PC-9 (cell line): ENCODE results near the gene CLIC1. TPM values are rescaled to one million over a fixed set of nuclear protein-coding genes. Genes with fewer than 3 reads are reported as not detected.

ENCODE experiments used
- BruUV-seq: library from RNA; stranded (reverse); fragments of 400-500 nt; replicated peaks from 2 replicates; lab custom pipeline; 2021; lab: Mats Ljungman, UMichigan
- CTCF ChIA-PET: fragments of 300-600 bp; sonication (Branson Sonifier 250); formaldehyde crosslinking; loops from one replicate; lab custom pipeline; 2022; ENCODE audit warnings: antibody characterized with exemption; lab: Charles Lee
- POLR2A ChIA-PET: fragments of 300-600 bp; sonication (Branson Sonifier 250); formaldehyde crosslinking; loops from one replicate; lab custom pipeline; 2022; ENCODE audit warnings: antibody characterized with exemption; ENCODE audit not compliant: unreplicated experiment; lab: Charles Lee
- DNase-seq, 2 experiments: peaks; one replicate each; pipeline versions ENCODE4 v3.0.0 to v3.0.0-alpha.2; 2015 to 2022; ENCODE audit warnings: mixed read lengths in 1 of 2
- H2AFZ ChIP-seq: fragments of 200-600 bp; sonication (generic); 2 replicates; pipeline ENCODE4 v1.8.1; 2017; ENCODE audit warnings: antibody characterized with exemption
- H3F3A ChIP-seq: fragments of 200-600 bp; sonication (generic); 2 replicates; pipeline ENCODE4 v1.8.1; 2017; ENCODE audit warnings: antibody characterized with exemption, mild to moderate bottlenecking, low read depth; ENCODE audit not compliant: insufficient read depth
- H3K27ac ChIP-seq: fragments of 200-600 bp; sonication (generic); 2 replicates; pipeline ENCODE4 v1.6.1; 2016; ENCODE audit warnings: mixed run types
- H3K27me3 ChIP-seq: fragments of 200-600 bp; sonication (generic); 2 replicates; pipeline ENCODE4 v1.6.1; 2016; ENCODE audit warnings: low read depth, mixed run types; ENCODE audit not compliant: insufficient read depth
- H3K36me3 ChIP-seq: fragments of 200-600 bp; sonication (generic); 2 replicates; pipeline ENCODE4 v1.6.1; 2016; ENCODE audit warnings: low read depth, mixed run types
- H3K4me1 ChIP-seq: fragments of 200-600 bp; sonication (generic); replicated peaks from 2 replicates; pipeline ENCODE4 v1.6.1; 2016; ENCODE audit warnings: mixed run types; ENCODE audit not compliant: insufficient read depth
- H3K4me2 ChIP-seq: fragments of 200-600 bp; sonication (generic); 2 replicates; pipeline ENCODE4 v1.6.1; 2017; ENCODE audit warnings: mixed run types
- H3K4me3 ChIP-seq: fragments of 200-600 bp; sonication (generic); 2 replicates; pipeline ENCODE4 v1.6.1; 2016; ENCODE audit warnings: mixed run types
- H3K79me2 ChIP-seq: fragments of 200-600 bp; sonication (generic); 2 replicates; pipeline ENCODE4 v1.6.1; 2017; ENCODE audit warnings: low read depth, mixed run types
- H3K9me2 ChIP-seq: fragments of 200-600 bp; sonication (generic); 2 replicates; pipeline ENCODE4 v1.8.1; 2017; ENCODE audit warnings: mild to moderate bottlenecking; ENCODE audit not compliant: insufficient read depth
- H3K9me3 ChIP-seq: fragments of 200-600 bp; sonication (generic); 2 replicates; pipeline ENCODE4 v1.8.1; 2016; ENCODE audit warnings: low read depth; ENCODE audit not compliant: insufficient read depth
- H4K20me1 ChIP-seq: fragments of 200-600 bp; sonication (generic); 2 replicates; pipeline ENCODE4 v1.8.1; 2017; ENCODE audit not compliant: insufficient read depth
- CTCF ChIP-seq: fragments of 200-600 bp; sonication (generic); conservative IDR thresholded peaks from 2 replicates; pipeline ENCODE4 v1.6.1; 2017; ENCODE audit warnings: mixed run types, antibody characterized with exemption, mild to moderate bottlenecking, moderate library complexity
- EZH2 ChIP-seq: fragments of 200-600 bp; sonication (generic); IDR thresholded peaks from 2 replicates; pipeline ENCODE4 v1.8.0; 2017; ENCODE audit warnings: antibody characterized with exemption, low read depth
- intact Hi-C: fragments of 100-400 bp; cut with micrococcal nuclease; formaldehyde crosslinking; loops from one replicate; pipeline ENCODE4 v1.10.0; 2022; ENCODE audit not compliant: unreplicated experiment
- total RNA-seq: library from RNA; stranded (reverse); gene quantifications from 2 replicates; pipeline ENCODE4 v1.2.3, GENCODE V29; 2021

Gene CLIC1
- total RNA-seq, 1 experiment from 2014 or later, result 599 TPM

DNA sequence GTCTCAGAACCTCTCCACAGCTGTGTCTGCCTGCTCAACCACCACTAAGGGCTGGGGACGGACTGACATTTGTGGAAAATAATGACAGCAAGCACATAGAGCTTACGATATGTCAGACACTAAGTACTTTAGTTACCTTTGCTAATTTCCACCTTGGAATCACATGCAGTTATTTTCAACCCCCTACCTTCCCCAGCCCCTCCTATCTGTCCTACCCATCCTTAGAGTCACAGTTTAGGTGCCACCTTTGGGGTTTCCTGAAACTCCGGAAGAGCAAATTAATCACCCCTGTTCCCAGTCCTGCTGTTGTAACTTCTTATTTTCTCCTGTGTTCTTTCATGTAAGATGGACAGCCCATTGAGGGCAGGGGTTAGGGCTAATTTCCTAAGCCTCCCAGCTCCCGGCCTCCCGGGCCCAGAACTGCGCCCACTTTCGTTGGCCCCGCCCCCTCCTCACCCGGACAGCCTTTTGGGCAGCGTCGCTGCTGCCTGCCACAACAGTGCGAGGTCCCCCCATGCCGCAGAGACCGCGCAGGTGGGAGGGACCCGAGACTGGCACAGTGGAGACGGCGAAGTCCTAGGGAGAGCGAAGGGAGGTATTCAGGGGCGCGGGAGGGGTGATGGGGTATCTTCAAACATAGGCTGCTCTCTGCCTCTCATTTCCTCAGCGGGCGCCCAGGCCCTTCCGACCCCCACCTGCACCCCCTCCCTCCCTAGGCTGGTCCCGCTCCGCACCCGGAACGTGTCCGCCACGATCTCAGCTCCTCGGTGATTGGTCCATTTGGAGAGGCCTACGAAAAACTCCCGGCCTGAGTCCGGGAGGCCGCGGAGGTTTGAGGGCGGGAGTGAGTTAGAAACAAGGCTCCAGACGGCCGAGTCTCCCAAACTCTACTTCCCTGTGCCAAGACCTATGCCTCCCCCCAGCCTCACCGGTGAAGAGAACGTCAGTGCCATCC, 8.3 kb downstream of the CLIC1 start:
- H3K4me3 ChIP-seq, result no peak overlapping the region
- no peaks in the 10 kb centered on the region for H3K27me3 ChIP-seq
- H3K36me3 ChIP-seq, result peaks cover 24% of the 10 kb centered on the region
- CTCF ChIA-PET, result interaction anchor here (0.7 kb wide), 1 partner anchor 10 kb away, joined by 12 read pairs; no protein-coding TSS in a partner anchor
- H3K4me1 ChIP-seq, result peaks cover 4% of the 10 kb centered on the region
- DNase-seq, result no peak
- no peak overlapping the region for H2AFZ ChIP-seq
- H3K4me2 ChIP-seq, result no peak overlapping the region
- no peaks in the 10 kb centered on the region for H3K9me3 ChIP-seq
- intact Hi-C loops, result no loop called here
- no peak for TF ChIP-seq EZH2
- no peak for TF ChIP-seq CTCF
- peaks cover 48% of the 10 kb centered on the region for H3F3A ChIP-seq
- no TSS peak for BruUV-seq
- H3K79me2 ChIP-seq, result peaks cover 10% of the 10 kb centered on the region
- peaks cover 16% of the 10 kb centered on the region for H4K20me1 ChIP-seq
- H3K9me2 ChIP-seq, result no peaks in the 10 kb centered on the region
- H3K27ac ChIP-seq, result no peak overlapping the region
- POLR2A ChIA-PET, result interaction anchor here (0.5 to 0.6 kb wide), 2 partner anchors 43 to 170 kb away, joined by 3 to 4 read pairs; no protein-coding TSS in a partner anchor

DNA sequence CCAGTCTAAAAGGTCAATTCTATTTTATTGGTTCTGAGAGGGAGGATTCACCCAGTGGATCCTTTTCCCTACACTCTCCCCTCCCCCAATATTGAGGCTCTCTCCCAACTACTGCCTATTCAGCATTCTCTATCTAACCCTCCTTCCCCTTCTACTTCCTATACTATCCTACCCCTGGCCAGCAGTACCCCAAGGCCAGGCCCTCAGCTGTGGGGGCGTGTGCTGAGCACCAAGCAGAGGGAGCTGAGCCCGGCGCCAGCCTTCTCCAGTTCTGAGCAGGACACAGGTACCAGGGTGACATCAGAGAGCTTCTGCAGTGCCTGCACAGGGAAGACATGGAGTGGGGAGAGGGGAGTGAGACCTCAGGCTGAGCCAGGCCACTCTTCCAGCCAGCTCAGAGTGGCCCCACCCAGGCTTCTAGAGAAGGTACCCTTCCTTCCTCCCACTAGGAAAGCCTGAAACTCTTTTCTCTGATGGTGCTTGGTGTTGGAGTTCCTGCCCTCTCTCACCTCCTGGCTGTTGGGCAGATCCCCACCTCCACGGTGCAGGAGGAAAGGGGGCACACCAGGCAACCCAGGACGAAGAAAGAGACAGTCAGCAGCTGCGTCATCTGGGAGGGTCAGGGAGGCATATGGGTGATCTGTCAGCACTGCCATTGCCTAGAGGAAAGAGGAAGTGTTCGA, 9.2 kb downstream of the CLIC1 start:
- Histone ChIP-seq H3K9me2 (no peaks in the 10 kb centered on the region), H3K36me3 (peaks cover 16% of the 10 kb centered on the region), H3K27ac (no peak overlapping the region), H3K4me2 (no peak overlapping the region), H2AFZ (no peak overlapping the region), H3K27me3 (no peaks in the 10 kb centered on the region), H3K9me3 (no peaks in the 10 kb centered on the region), H4K20me1 (peaks cover 8% of the 10 kb centered on the region), H3K4me1 (peaks cover 4% of the 10 kb centered on the region), H3K79me2 (peaks cover 4% of the 10 kb centered on the region; the same call in 1 of the 2 replicates), H3F3A (peaks cover 40% of the 10 kb centered on the region), H3K4me3 (no peak overlapping the region)
- intact Hi-C loops, result no loop called here
- ChIA-PET CTCF (no interaction called here), POLR2A (interaction anchor here (0.6 kb wide), 1 partner anchor 44 kb away, joined by 4 read pairs; no protein-coding TSS in a partner anchor)
- DNase-seq, result no peak
- no peak for TF ChIP-seq EZH2
- no peak for TF ChIP-seq CTCF
- no TSS peak for BruUV-seq

GRCh38 chr6:31725502-31726350, 10.6 kb downstream of the CLIC1 start:
- ChIA-PET CTCF (no interaction called here), POLR2A (interaction anchor here (0.6 to 1.1 kb wide), 2 partner anchors 10 to 18 kb away, joined by 3 to 6 read pairs; partner anchors contain the start of gene CLIC1)
- no peak overlapping the region for H2AFZ ChIP-seq
- intact Hi-C loops, result no loop called here
- no peaks in the 10 kb centered on the region for H3K9me2 ChIP-seq
- H3K36me3 ChIP-seq, result 0 out of 2 replicates have a peak, but pooled peaks cover 4% of the 10 kb centered on the region
- BruUV-seq, result no TSS peak
- H3K27me3 ChIP-seq, result no peaks in the 10 kb centered on the region
- TF ChIP-seq EZH2, result no peak
- TF ChIP-seq CTCF, result no peak
- no peak overlapping the region for H3K27ac ChIP-seq
- H3K9me3 ChIP-seq, result no peaks in the 10 kb centered on the region
- no peaks in the 10 kb centered on the region for H3K79me2 ChIP-seq
- no peak for DNase-seq
- no peak overlapping the region for H3K4me2 ChIP-seq
- H4K20me1 ChIP-seq, result peaks cover 6% of the 10 kb centered on the region
- H3F3A ChIP-seq, result peaks cover 31% of the 10 kb centered on the region
- no peak overlapping the region for H3K4me3 ChIP-seq
- peaks cover 10% of the 10 kb centered on the region for H3K4me1 ChIP-seq
